Measurements from ENCODE around the gene FAM110A.

FAM110A gene

GRCh38 chr20:815226-815625 lies 18.3 kb upstream of the FAM110A start:
- H3K4me3 ChIP-seq (ENCODE audit: low read depth in 1 of 2, low read length in 2 of 2): no peak overlapping the region
- no peaks in the 10 kb centered on the region for H3K9me3 ChIP-seq (ENCODE audit: low read length)
- no peak overlapping the region for H3K9ac ChIP-seq (ENCODE audit: low read length)
- H3K27ac ChIP-seq (ENCODE audit: low read depth, low read length): no peak overlapping the region
- H3K27me3 ChIP-seq (ENCODE audit: control insufficient read depth in 1 of 2, insufficient read depth in 2 of 2, low read length in 2 of 2): no peaks in the 10 kb centered on the region
- H3K36me3 ChIP-seq (ENCODE audit: insufficient read depth, low read length): no peaks in the 10 kb centered on the region
- no peaks in the 10 kb centered on the region for H3K4me1 ChIP-seq (ENCODE audit: insufficient read depth, low read length)

GRCh38 chr20:815914-816606 lies 17.5 kb upstream of the FAM110A start:
- Histone ChIP-seq H3K9me3 (ENCODE audit: low read length) (no peaks in the 10 kb centered on the region), H3K27ac (ENCODE audit: low read depth, low read length) (no peak overlapping the region), H3K4me3 (ENCODE audit: low read depth in 1 of 2, low read length in 2 of 2) (no peak overlapping the region), H3K9ac (ENCODE audit: low read length) (no peak overlapping the region), H3K36me3 (ENCODE audit: insufficient read depth, low read length) (no peaks in the 10 kb centered on the region), H3K4me1 (ENCODE audit: insufficient read depth, low read length) (no peaks in the 10 kb centered on the region), H3K27me3 (ENCODE audit: control insufficient read depth in 1 of 2, insufficient read depth in 2 of 2, low read length in 2 of 2) (no peaks in the 10 kb centered on the region)

- no peak overlapping the region for H3K9ac ChIP-seq (ENCODE audit: low read length)
- H3K27me3 ChIP-seq (ENCODE audit: control insufficient read depth in 1 of 2, insufficient read depth in 2 of 2, low read length in 2 of 2): no peaks in the 10 kb centered on the region
- no peaks in the 10 kb centered on the region for H3K36me3 ChIP-seq (ENCODE audit: insufficient read depth, low read length)
- H3K27ac ChIP-seq (ENCODE audit: low read depth, low read length): no peak overlapping the region
- H3K4me1 ChIP-seq (ENCODE audit: insufficient read depth, low read length): no peaks in the 10 kb centered on the region
- H3K4me3 ChIP-seq (ENCODE audit: low read depth in 1 of 2, low read length in 2 of 2): no peak overlapping the region
- no peaks in the 10 kb centered on the region for H3K9me3 ChIP-seq (ENCODE audit: low read length)
Measured at GRCh38 chr20:818001-818664, 15.4 kb upstream of the FAM110A start.

GRCh38 chr20:819680-820322 lies 13.7 kb upstream of the FAM110A start:
- Histone ChIP-seq H3K9ac (ENCODE audit: low read length) (no peak overlapping the region), H3K4me1 (ENCODE audit: insufficient read depth, low read length) (no peaks in the 10 kb centered on the region), H3K9me3 (ENCODE audit: low read length) (no peaks in the 10 kb centered on the region), H3K4me3 (ENCODE audit: low read depth in 1 of 2, low read length in 2 of 2) (no peak overlapping the region), H3K27ac (ENCODE audit: low read depth, low read length) (no peak overlapping the region), H3K36me3 (ENCODE audit: insufficient read depth, low read length) (no peaks in the 10 kb centered on the region), H3K27me3 (ENCODE audit: control insufficient read depth in 1 of 2, insufficient read depth in 2 of 2, low read length in 2 of 2) (no peaks in the 10 kb centered on the region)

- no peaks in the 10 kb centered on the region for H3K4me1 ChIP-seq (ENCODE audit: insufficient read depth, low read length)
- no peak overlapping the region for H3K27ac ChIP-seq (ENCODE audit: low read depth, low read length)
- H3K36me3 ChIP-seq (ENCODE audit: insufficient read depth, low read length): no peaks in the 10 kb centered on the region
- no peak overlapping the region for H3K9ac ChIP-seq (ENCODE audit: low read length)
- H3K9me3 ChIP-seq (ENCODE audit: low read length): no peaks in the 10 kb centered on the region
- no peaks in the 10 kb centered on the region for H3K27me3 ChIP-seq (ENCODE audit: control insufficient read depth in 1 of 2, insufficient read depth in 2 of 2, low read length in 2 of 2)
- H3K4me3 ChIP-seq (ENCODE audit: low read depth in 1 of 2, low read length in 2 of 2): no peak overlapping the region
Measured at GRCh38 chr20:820323-820953, 13.1 kb upstream of the FAM110A start.

- no peaks in the 10 kb centered on the region for H3K27me3 ChIP-seq (ENCODE audit: control insufficient read depth in 1 of 2, insufficient read depth in 2 of 2, low read length in 2 of 2)
- no peak overlapping the region for H3K9ac ChIP-seq (ENCODE audit: low read length)
- H3K4me1 ChIP-seq (ENCODE audit: insufficient read depth, low read length): no peaks in the 10 kb centered on the region
- no peak overlapping the region for H3K4me3 ChIP-seq (ENCODE audit: low read depth in 1 of 2, low read length in 2 of 2)
- no peaks in the 10 kb centered on the region for H3K36me3 ChIP-seq (ENCODE audit: insufficient read depth, low read length)
- no peak overlapping the region for H3K27ac ChIP-seq (ENCODE audit: low read depth, low read length)
- no peaks in the 10 kb centered on the region for H3K9me3 ChIP-seq (ENCODE audit: low read length)
Measured at GRCh38 chr20:821046-821730, 12.3 kb upstream of the FAM110A start.

GRCh38 chr20:821731-822065 lies 11.8 kb upstream of the FAM110A start:
- no peaks in the 10 kb centered on the region for H3K27me3 ChIP-seq (ENCODE audit: control insufficient read depth in 1 of 2, insufficient read depth in 2 of 2, low read length in 2 of 2)
- H3K4me3 ChIP-seq (ENCODE audit: low read depth in 1 of 2, low read length in 2 of 2): no peak overlapping the region
- no peaks in the 10 kb centered on the region for H3K36me3 ChIP-seq (ENCODE audit: insufficient read depth, low read length)
- no peaks in the 10 kb centered on the region for H3K9me3 ChIP-seq (ENCODE audit: low read length)
- H3K9ac ChIP-seq (ENCODE audit: low read length): no peak overlapping the region
- H3K4me1 ChIP-seq (ENCODE audit: insufficient read depth, low read length): no peaks in the 10 kb centered on the region
- no peak overlapping the region for H3K27ac ChIP-seq (ENCODE audit: low read depth, low read length)

- no peaks in the 10 kb centered on the region for H3K9me3 ChIP-seq (ENCODE audit: low read length)
- no peak overlapping the region for H3K9ac ChIP-seq (ENCODE audit: low read length)
Measured at GRCh38 chr20:822651-823573, 10.6 kb upstream of the FAM110A start.

GRCh38 chr20:823574-823902 lies 10.0 kb upstream of the FAM110A start:
- H3K4me3 ChIP-seq (ENCODE audit: low read depth in 1 of 2, low read length in 2 of 2): no peak overlapping the region
- H3K9me3 ChIP-seq (ENCODE audit: low read length): no peaks in the 10 kb centered on the region
- no peaks in the 10 kb centered on the region for H3K4me1 ChIP-seq (ENCODE audit: insufficient read depth, low read length)
- H3K27ac ChIP-seq (ENCODE audit: low read depth, low read length): no peak overlapping the region
- H3K36me3 ChIP-seq (ENCODE audit: insufficient read depth, low read length): no peaks in the 10 kb centered on the region
- no peak overlapping the region for H3K9ac ChIP-seq (ENCODE audit: low read length)
- H3K27me3 ChIP-seq (ENCODE audit: control insufficient read depth in 1 of 2, insufficient read depth in 2 of 2, low read length in 2 of 2): no peaks in the 10 kb centered on the region

More at GRCh38 chr20:822651-823573, 10.6 kb upstream of the FAM110A start:
- no peaks in the 10 kb centered on the region for H3K4me1 ChIP-seq (ENCODE audit: insufficient read depth, low read length)
- H3K27me3 ChIP-seq (ENCODE audit: control insufficient read depth in 1 of 2, insufficient read depth in 2 of 2, low read length in 2 of 2): no peaks in the 10 kb centered on the region
- no peaks in the 10 kb centered on the region for H3K36me3 ChIP-seq (ENCODE audit: insufficient read depth, low read length)
- H3K4me3 ChIP-seq (ENCODE audit: low read depth in 1 of 2, low read length in 2 of 2): no peak overlapping the region
- no peak overlapping the region for H3K27ac ChIP-seq (ENCODE audit: low read depth, low read length)

- Histone ChIP-seq H3K27ac (ENCODE audit: low read depth, low read length) (no peak overlapping the region), H3K36me3 (ENCODE audit: insufficient read depth, low read length) (no peaks in the 10 kb centered on the region), H3K4me1 (ENCODE audit: insufficient read depth, low read length) (no peaks in the 10 kb centered on the region), H3K9ac (ENCODE audit: low read length) (no peak overlapping the region), H3K27me3 (ENCODE audit: control insufficient read depth in 1 of 2, insufficient read depth in 2 of 2, low read length in 2 of 2) (no peaks in the 10 kb centered on the region), H3K4me3 (ENCODE audit: low read depth in 1 of 2, low read length in 2 of 2) (no peak overlapping the region), H3K9me3 (ENCODE audit: low read length) (no peaks in the 10 kb centered on the region)
Measured at GRCh38 chr20:824490-824889, 9.0 kb upstream of the FAM110A start.

Measured in muscle layer of colon (tissue), 2 donors.